Globus pallidus (tissue), 1 donor: ENCODE measurements around the gene ELAVL4.

Experiments used
- DNase-seq: peaks from one replicate; pipeline ENCODE4 v3.0.0-alpha.2; 2015; ENCODE audit warnings: low spot score

Gene ELAVL4

GRCh38 chr1:50108497-50109059 lies at the start of gene ELAVL4:
TSS of gene ELAVL4 (plus strand) at chr1:50108920. CDS start at chr1:50109190, 270 bp downstream.
- peak; percentile 38 for DNase-seq

DNA sequence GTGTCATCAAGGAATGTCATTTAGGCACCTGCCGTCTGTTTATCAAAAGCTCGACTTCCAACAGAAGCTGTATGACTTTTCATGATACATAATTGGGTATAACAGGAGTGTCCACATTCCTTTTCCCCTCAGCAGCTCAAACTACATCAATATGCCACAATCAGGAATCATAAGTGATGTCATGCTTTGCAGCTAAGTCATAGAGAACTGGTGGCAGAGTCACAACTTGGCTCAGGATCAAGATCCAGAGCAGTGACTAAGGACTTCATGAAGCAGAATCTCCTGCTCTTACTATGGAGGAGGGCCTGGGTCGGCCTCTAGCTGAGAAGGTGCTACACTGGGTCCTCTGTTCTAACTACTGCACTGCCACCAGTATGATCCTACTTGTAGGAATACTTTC lies 48.4 kb upstream of the ELAVL4 start:
- DNase-seq: no peak

DNA sequence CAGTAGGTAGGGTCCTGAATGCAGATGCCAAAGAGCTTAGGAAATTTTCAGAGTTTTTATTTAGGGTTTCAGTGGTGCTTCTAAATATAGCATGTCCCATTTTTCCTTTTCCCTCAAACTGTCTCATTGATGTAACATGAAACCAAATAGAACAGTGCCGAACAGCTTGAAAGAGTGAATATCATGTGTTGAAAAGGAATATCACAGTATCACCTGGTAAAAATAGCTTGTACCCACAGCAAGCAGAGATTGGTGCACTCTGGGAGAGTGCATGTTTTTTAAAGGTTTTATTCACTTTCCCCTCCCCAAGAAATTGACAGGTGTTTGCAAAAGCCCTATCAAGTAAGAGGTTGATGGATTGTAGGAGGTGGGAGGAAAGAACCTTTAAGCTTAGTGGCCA lies 41.9 kb upstream of the ELAVL4 start:
- DNase-seq: no peak

- DNase-seq: no peak
These were observed 33.8 kb upstream of the ELAVL4 start for GRCh38 chr1:50074931-50075330.

DNA sequence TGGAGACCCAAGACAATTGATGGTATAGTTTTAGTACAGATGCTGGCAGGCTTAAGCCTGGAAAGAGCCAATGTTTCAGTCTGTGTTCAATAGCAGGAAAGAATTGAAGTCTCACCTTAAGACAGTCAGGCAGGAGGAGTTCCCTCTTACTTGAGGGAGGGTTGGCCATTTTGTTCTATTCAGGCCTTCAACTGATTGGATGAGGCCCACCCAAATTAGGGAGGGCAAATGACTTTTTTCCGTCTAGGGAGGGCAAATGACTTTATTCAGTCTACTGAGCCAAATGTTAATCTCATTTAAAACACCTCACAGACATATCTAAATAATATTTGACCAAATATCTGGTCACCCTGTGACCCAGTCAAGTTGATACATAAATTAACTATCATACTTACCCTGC lies 31.4 kb upstream of the ELAVL4 start:
- DNase-seq: no peak

GRCh38 chr1:50080904-50081586 lies 27.7 kb upstream of the ELAVL4 start:
- DNase-seq: no peak

- DNase-seq: no peak
These were observed 24.3 kb upstream of the ELAVL4 start for GRCh38 chr1:50084389-50084788.

GRCh38 chr1:50091068-50091467 lies 17.7 kb upstream of the ELAVL4 start:
- no peak for DNase-seq

- no peak for DNase-seq
These were observed 13.0 kb upstream of the ELAVL4 start for GRCh38 chr1:50095716-50096115.

GRCh38 chr1:50097021-50097679 lies 11.6 kb upstream of the ELAVL4 start:
- DNase-seq: peak; percentile 43

DNA sequence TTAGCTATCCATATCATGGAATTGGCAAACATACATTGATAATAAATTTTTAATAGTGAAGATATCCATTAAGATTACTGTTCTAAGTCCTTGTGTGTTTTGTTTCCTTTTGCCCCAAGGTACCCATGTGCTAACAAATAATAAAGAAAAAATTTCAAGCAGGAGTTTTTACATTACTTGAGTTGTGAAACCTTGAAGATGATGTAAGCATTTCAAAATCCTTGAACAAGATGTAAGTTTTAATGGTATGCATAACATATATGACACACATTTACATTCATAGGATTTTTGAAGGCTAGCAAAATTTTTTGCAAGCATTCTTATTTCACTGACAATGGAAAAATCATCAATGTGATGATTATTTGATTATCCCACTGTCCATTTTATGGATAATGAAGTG lies 10.9 kb upstream of the ELAVL4 start:
- no peak for DNase-seq

- peak; percentile 18 for DNase-seq
These were observed 10.1 kb upstream of the ELAVL4 start for GRCh38 chr1:50098591-50099021.

GRCh38 chr1:50099654-50100053 lies 9.1 kb upstream of the ELAVL4 start:
- no peak for DNase-seq

- no peak for DNase-seq
These were observed 5.1 kb upstream of the ELAVL4 start for GRCh38 chr1:50103615-50104081.

DNA sequence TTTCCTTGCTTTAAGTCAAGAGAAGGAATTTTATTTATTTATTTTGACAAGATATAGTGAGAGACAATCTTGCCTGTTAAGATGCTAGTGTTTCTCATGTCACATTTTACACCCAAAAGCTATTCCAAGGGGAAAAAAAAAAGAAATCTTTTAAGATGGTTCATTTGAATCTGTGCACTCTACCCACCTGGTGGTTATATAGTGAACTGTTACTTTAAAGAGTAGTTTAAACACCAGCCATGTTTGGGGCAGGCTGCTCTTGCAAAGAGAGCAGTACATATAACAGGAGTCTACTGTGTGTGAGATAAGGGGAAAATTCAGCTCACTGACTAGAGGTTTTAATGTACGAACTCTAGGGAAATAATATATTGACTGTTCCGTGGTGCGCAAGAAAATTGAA lies 3.3 kb upstream of the ELAVL4 start:
- DNase-seq: no peak

DNA sequence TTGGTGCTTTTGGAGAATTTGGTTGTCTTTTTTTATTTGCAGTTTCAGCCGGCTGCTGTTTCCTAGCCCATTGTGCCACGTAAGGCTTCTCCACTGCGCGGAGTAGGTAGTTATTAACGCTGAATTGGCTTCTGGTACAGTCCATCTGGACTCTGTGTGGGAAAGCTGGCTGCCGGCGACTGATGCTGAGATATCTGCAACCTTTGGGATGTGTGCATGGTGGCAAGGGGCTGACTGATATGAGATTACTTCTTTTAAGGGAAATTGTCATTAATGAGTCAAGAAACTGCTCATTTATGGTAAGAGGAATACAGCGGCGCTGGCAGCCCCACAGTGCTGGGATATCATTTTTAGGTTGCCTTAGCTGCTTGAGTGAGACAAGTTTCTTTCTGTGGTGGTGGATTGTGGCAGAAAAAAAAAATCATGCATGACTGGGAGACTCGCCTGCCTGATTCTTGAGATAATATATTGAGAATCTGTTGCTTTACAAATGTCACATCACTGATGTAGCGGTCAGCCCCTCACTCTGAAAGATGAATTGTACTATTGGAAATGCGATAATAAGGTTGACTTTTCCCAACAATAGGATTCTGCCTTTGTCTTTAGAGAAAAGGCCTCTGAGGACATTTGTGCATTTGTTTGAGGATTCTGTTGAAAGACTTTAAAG lies 2.5 kb upstream of the ELAVL4 start:
- no peak for DNase-seq

DNA sequence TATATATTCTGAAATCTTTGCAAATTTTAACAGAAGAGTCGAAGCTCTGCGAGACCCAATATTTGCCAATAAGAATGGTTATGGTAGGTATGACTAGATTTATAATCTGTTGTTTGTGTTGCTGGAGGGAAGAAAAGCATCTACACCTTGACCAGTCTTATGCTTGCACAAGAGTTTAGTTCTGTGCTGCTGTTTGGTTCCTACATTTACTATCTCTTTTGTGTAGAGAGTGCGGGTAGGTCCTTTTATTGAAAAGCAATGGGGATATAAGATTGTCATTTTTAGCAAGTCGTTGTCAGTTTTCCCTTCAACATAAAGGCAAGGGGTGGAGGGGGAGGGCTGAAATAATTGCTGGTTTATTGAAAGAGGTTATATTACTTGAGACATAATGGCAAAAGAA lies 396 bp downstream of the ELAVL4 start:
- DNase-seq: no peak

DNA sequence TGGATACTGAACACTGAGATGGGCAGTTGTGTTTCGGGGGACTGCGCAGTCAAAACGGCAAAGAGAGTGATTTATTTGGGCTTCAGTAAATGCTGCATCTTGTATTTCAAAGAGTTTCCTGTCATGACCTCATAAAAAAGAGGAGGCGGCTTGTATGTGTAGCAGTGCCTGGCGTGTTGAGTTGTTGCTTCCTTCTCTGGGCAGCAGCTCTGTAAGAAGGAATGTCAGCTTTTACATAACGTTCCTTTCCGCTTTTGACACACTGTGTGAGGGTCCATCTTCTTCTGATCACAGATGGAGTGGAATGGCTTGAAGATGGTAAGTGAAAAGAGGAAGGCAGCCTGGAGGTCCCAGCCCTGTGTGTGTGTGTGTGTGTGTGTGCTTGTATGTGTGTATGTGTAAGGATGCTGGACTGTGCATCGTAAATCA lies 941 bp downstream of the ELAVL4 start:
- peak; percentile 58 for DNase-seq

DNA sequence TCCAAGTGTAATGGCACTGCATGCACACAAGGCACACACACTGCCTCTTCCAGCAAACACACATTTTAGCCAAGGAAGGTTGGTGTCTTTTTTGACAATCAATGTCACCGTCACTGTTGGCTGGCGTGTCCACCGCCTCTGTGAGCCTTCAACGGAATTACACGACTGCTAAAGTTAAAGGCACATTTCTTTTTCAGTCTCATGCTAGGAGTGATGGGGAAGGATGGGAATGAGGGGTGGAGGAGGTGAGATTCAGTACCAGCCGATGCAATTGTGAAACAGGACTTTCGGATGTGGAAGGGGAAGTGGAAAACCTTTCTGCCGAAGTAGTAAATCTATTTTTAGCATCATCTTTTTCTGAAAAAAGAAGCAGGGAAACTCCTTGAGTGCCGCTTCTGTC lies 1.4 kb downstream of the ELAVL4 start:
- peak; percentile 26 for DNase-seq

GRCh38 chr1:50110656-50111055 lies 1.9 kb downstream of the ELAVL4 start:
- no peak for DNase-seq

DNA sequence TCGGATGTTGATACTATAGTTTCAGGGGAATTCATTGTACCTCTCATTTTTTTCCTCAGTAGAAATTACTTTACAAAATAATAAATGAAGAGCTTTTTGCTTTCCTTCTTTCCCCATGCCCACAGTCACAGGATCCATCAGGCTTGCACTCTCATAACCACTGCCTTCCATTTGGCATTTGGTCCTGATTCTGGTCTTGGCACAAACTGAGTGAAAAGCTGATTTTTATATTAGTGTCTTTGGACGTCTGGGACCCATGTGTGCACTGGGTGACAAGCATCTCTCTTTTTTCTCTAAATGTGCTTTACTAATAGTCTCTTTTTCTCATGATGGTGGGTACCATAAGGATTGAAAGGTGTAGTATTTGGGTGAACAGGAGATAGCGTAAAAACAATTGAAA lies 2.8 kb downstream of the ELAVL4 start:
- DNase-seq: no peak

DNA sequence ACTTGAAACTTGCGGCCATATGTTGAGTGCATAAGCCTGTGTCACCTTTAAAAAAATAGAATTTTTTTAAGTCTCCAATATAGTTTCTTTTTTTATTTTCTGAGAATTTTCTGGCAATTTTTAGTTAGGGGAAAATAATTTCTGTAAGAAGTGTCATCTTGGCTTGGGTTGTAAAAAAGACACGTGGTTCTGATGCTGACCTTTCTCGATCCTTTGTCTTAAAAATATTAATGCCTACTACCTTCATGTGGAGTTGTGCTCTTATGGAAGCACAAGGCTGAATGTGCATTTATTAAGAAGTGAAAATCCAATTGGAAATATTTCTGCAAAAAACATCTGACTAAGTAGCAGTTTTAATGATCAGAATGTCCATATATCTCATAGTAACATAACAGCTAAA lies 3.5 kb downstream of the ELAVL4 start:
- no peak for DNase-seq

DNA sequence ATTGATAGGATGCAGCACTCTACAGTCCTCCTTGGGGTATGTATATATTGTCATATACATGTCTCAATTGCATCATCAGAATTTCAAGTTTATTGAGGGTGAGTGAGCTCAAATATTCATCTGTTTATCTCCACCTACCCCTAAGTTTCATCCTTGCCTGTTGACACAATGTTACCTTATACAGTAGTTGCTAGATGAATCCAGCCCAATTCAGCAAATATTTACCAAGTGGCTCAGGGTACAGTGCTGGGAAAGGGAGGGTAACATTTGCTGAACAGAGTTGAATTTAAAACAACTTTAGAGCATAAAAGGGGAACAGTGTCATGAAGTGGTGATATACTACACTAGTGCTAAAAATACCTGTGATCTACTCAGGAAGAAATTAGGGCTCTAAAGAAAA lies 14.4 kb downstream of the ELAVL4 start:
- DNase-seq: no peak
